Type B pancreatic cell (in vitro differentiated cells): Measurements from ENCODE around the gene DMD. TPM values are rescaled to one million over a fixed set of nuclear protein-coding genes. Genes with fewer than 3 reads are reported as not detected.

Source experiments
- DNase-seq: peaks from one replicate; pipeline ENCODE4 v3.0.0; 2021; ENCODE audit warnings: mixed read lengths; ENCODE audit not compliant: unreplicated experiment; ENCODE audit errors: extremely low spot score
- H3K27ac Mint-ChIP-seq: 2 replicates; pipeline ENCODE4 v1.8.0; 2021; ENCODE audit warnings: mild to moderate bottlenecking, mixed read lengths
- H3K27me3 Mint-ChIP-seq: 2 replicates; pipeline ENCODE4 v1.8.0; 2021; ENCODE audit warnings: mixed read lengths
- H3K36me3 Mint-ChIP-seq: 2 replicates; pipeline ENCODE4 v1.8.0; 2021; ENCODE audit warnings: mixed read lengths
- H3K4me1 Mint-ChIP-seq: one replicate; pipeline ENCODE4 v1.8.0; 2021; ENCODE audit warnings: mixed read lengths; ENCODE audit not compliant: unreplicated experiment
- H3K4me3 Mint-ChIP-seq: 2 replicates; pipeline ENCODE4 v1.8.0; 2021; ENCODE audit warnings: mild to moderate bottlenecking, mixed read lengths
- H3K9me3 Mint-ChIP-seq: 2 replicates; pipeline ENCODE4 v1.8.0; 2021; ENCODE audit warnings: mixed read lengths
- total RNA-seq: library from RNA; stranded (reverse); gene quantifications from 2 replicates; pipeline ENCODE4 v1.2.1, GENCODE V29; 2021; ENCODE audit warnings: low replicate concordance
- TF ChIP-seq, protein P1 (sequence below): fragments of 200-600 bp; sonication (generic); conservative IDR thresholded peaks from 2 replicates; pipeline ENCODE4 v1.5.0; 2021; ENCODE audit warnings: antibody characterized with exemption, mild to moderate bottlenecking

DMD gene
- total RNA-seq, 1 donor from 2014 or later = 57.1 TPM

DNA sequence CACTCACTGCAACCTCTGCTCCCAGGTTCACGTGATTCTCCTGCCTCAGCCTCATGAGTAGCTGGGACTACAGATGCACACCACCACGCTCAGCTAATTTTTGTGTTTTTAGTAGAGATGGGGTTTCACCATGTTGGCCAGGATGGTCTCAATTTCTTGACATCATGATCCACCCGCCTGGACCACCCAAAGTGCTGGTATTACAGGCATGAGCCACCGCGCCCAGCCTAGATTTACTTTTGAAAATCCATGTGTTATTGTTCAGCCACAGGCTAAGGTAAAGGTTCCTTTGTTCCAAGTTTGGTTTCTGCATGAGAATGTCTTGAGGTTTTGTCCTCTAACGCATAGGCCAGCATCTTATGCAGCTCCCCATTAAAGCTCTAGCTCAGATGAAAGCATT is 371.6 kb downstream of the DMD start:
- Mint-ChIP-seq H3K9me3 (peaks cover 5% of the 10 kb centered on the region), H3K27me3 (no peaks in the 10 kb centered on the region), H3K27ac (no peak overlapping the region), H3K4me1 (no peaks in the 10 kb centered on the region), H3K36me3 (no peaks in the 10 kb centered on the region), H3K4me3 (no peak overlapping the region)
- DNase-seq = no peak
- TF ChIP-seq, protein P1, sequence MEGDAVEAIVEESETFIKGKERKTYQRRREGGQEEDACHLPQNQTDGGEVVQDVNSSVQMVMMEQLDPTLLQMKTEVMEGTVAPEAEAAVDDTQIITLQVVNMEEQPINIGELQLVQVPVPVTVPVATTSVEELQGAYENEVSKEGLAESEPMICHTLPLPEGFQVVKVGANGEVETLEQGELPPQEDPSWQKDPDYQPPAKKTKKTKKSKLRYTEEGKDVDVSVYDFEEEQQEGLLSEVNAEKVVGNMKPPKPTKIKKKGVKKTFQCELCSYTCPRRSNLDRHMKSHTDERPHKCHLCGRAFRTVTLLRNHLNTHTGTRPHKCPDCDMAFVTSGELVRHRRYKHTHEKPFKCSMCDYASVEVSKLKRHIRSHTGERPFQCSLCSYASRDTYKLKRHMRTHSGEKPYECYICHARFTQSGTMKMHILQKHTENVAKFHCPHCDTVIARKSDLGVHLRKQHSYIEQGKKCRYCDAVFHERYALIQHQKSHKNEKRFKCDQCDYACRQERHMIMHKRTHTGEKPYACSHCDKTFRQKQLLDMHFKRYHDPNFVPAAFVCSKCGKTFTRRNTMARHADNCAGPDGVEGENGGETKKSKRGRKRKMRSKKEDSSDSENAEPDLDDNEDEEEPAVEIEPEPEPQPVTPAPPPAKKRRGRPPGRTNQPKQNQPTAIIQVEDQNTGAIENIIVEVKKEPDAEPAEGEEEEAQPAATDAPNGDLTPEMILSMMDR = no peak

DNA sequence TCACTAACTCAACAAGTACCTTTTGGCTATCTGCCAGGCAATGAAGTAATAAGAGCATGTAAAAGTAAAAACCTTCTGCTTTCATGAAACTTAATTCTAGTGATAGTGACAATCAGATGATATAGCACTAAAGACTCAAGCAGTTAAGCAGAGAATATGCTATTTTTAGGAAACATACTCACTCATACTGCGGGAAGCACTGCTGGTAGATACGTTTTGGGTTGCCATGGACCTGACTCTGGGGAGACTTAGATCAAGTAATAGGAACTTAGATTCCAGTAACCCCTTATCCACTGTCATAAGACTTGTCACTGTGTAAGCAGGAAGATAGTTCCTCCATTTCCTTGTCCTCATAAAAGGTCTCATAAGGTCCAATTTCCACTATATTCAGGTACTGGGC is 386.3 kb downstream of the DMD start:
- no peak overlapping the region for H3K27ac Mint-ChIP-seq
- H3K9me3 Mint-ChIP-seq = no peaks in the 10 kb centered on the region
- no peaks in the 10 kb centered on the region for H3K27me3 Mint-ChIP-seq
- TF ChIP-seq, protein P1 = no peak
- H3K4me1 Mint-ChIP-seq = no peaks in the 10 kb centered on the region
- no peaks in the 10 kb centered on the region for H3K36me3 Mint-ChIP-seq
- no peak for DNase-seq
- H3K4me3 Mint-ChIP-seq = no peak overlapping the region

DNA sequence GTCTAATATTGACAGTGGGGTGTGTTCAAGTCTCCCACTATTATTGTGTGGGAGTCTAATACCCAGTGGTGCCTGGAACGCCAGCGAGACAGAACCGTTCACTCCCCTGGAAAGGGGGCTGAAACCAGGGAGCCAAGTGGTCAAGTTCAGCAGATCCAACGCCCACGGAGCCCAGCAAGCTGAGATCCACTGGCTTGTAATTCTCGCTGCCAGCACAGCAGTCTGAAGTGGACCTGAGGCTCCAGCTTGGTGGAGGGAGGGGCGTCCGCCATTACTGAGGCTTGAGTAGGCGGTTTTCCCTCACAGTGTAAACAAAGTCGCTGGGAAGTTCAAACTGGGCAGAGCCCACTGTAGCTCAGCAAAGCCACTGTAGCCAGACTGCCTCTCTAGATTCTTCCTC is 407.3 kb downstream of the DMD start:
- Mint-ChIP-seq H3K4me3 (no peak overlapping the region), H3K4me1 (peaks cover 3% of the 10 kb centered on the region), H3K27me3 (no peaks in the 10 kb centered on the region), H3K9me3 (no peaks in the 10 kb centered on the region), H3K36me3 (no peaks in the 10 kb centered on the region), H3K27ac (no peak overlapping the region)
- DNase-seq = no peak
- TF ChIP-seq, protein P1 = no peak

DNA sequence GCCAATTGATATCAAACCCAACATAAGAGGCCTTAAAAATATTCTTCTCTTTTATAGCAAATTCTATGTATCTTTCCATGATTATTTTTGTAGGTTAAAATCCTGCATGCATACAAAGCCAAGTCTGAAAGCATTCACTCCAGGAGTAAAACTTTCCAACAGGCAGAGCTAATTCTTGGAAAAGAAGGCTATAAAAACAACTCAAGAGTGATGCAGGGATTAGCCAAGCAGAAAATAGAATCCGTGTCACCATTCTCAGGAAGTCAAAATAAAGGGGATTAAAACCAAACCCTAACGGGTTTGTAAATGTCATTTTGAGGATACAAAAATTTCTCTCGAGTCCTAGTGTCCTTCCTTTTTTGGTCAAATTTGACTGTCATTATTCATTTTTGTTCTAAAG is 412.4 kb downstream of the DMD start:
- no peaks in the 10 kb centered on the region for H3K9me3 Mint-ChIP-seq
- H3K4me3 Mint-ChIP-seq = no peak overlapping the region
- peaks cover 5% of the 10 kb centered on the region for H3K4me1 Mint-ChIP-seq
- H3K36me3 Mint-ChIP-seq = no peaks in the 10 kb centered on the region
- no peak overlapping the region for H3K27ac Mint-ChIP-seq
- TF ChIP-seq, protein P1 = no peak
- DNase-seq = no peak
- H3K27me3 Mint-ChIP-seq = no peaks in the 10 kb centered on the region

DNA sequence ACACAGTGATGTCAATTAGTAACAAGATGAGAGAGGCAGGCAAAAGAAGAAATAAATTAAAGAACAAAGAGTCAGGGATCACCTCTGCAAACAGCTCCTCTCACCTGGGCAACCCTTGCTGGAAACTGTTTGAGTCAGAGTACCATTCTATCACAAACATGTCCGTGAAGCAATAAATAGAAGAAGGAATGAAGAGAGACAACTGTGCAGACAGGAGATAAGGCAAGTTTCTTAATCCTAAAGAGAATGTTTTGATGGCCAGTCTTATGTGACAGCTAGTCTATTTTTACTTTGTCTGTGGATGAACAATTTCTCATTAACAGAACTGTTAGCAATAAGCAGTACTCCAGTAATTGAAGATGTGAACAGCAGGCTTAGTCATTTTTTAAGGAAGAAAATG is 422.4 kb downstream of the DMD start:
- no peak overlapping the region for H3K27ac Mint-ChIP-seq
- peaks cover 4% of the 10 kb centered on the region for H3K4me1 Mint-ChIP-seq
- no peaks in the 10 kb centered on the region for H3K27me3 Mint-ChIP-seq
- H3K4me3 Mint-ChIP-seq = no peak overlapping the region
- H3K36me3 Mint-ChIP-seq = no peaks in the 10 kb centered on the region
- H3K9me3 Mint-ChIP-seq = no peaks in the 10 kb centered on the region
- no peak for DNase-seq
- TF ChIP-seq, protein P1 = no peak

DNA sequence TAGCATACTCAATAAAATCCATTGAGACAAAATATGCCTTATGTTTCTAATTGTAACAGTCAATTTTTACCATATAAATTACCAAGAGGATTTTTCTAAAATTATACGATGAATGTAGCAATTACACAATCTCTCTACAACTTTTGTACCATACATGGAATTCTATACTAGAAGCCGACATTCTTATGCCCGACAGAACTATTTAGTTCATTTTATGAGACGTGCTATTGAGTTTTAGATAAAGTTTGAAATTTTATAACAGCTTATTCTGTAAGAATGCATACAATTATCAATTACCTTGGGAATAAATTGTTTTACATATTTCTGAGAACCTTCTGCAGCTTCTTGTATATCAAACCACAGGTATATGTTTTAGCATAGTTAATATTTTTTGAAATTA is 431.2 kb downstream of the DMD start:
- H3K4me1 Mint-ChIP-seq = no peaks in the 10 kb centered on the region

More for the DNA sequence above, 431.2 kb downstream of the DMD start:
- H3K36me3 Mint-ChIP-seq = no peaks in the 10 kb centered on the region
- H3K27me3 Mint-ChIP-seq = no peaks in the 10 kb centered on the region
- no peak for DNase-seq
- TF ChIP-seq, protein P1 = no peak
- H3K4me3 Mint-ChIP-seq = no peak overlapping the region
- H3K27ac Mint-ChIP-seq = no peak overlapping the region
- H3K9me3 Mint-ChIP-seq = no peaks in the 10 kb centered on the region
